ENCODE results near the gene IDUA.

Gene IDUA

GRCh38 chr4:950136-951020, 36.5 kb upstream of the IDUA start:
- Histone ChIP-seq H3K27me3 (ENCODE audit: insufficient read depth, low read length) (peaks cover 2% of the 10 kb centered on the region; the same call in 1 of the 2 replicates), H3K9ac (ENCODE audit: low read depth, low read length) (no peak overlapping the region), H3K27ac (ENCODE audit: low read depth, low read length) (no peak overlapping the region), H3K36me3 (ENCODE audit: insufficient read depth, low read length) (no peaks in the 10 kb centered on the region), H3K9me3 (ENCODE audit: insufficient read depth, low read depth, low read length) (no peaks in the 10 kb centered on the region), H3K4me1 (ENCODE audit: insufficient read depth, low read length) (peaks cover 7% of the 10 kb centered on the region; the same call in 1 of the 2 replicates), H3K4me3 (ENCODE audit: low read length) (no peak overlapping the region)
- 94% methylated on average over 30 of the region's 30 CpGs for WGBS

- 74% methylated on average over 7 of the region's 7 CpGs for WGBS
Observed at GRCh38 chr4:951186-951585, 35.7 kb upstream of the IDUA start.

GRCh38 chr4:951594-952468, 35.0 kb upstream of the IDUA start:
- no peak overlapping the region for H3K4me3 ChIP-seq (ENCODE audit: low read length)
- WGBS, result 91% methylated on average over 23 of the region's 23 CpGs
- no peaks in the 10 kb centered on the region for H3K4me1 ChIP-seq (ENCODE audit: insufficient read depth, low read length)
- H3K9me3 ChIP-seq (ENCODE audit: insufficient read depth, low read depth, low read length), result no peaks in the 10 kb centered on the region
- no peaks in the 10 kb centered on the region for H3K27me3 ChIP-seq (ENCODE audit: insufficient read depth, low read length)
- no peaks in the 10 kb centered on the region for H3K36me3 ChIP-seq (ENCODE audit: insufficient read depth, low read length)
- no peak overlapping the region for H3K9ac ChIP-seq (ENCODE audit: low read depth, low read length)
- no peak overlapping the region for H3K27ac ChIP-seq (ENCODE audit: low read depth, low read length)

More at GRCh38 chr4:951186-951585, 35.7 kb upstream of the IDUA start:
- H3K9ac ChIP-seq (ENCODE audit: low read depth, low read length), result no peak overlapping the region; the same call in 1 of the 2 replicates
- H3K4me1 ChIP-seq (ENCODE audit: insufficient read depth, low read length), result no peaks in the 10 kb centered on the region
- H3K36me3 ChIP-seq (ENCODE audit: insufficient read depth, low read length), result no peaks in the 10 kb centered on the region
- H3K4me3 ChIP-seq (ENCODE audit: low read length), result no peak overlapping the region
- H3K9me3 ChIP-seq (ENCODE audit: insufficient read depth, low read depth, low read length), result no peaks in the 10 kb centered on the region
- H3K27ac ChIP-seq (ENCODE audit: low read depth, low read length), result no peak overlapping the region
- no peaks in the 10 kb centered on the region for H3K27me3 ChIP-seq (ENCODE audit: insufficient read depth, low read length)

GRCh38 chr4:952881-953573, 33.8 kb upstream of the IDUA start:
- no peak overlapping the region for H3K27ac ChIP-seq (ENCODE audit: low read depth, low read length)
- no peaks in the 10 kb centered on the region for H3K9me3 ChIP-seq (ENCODE audit: insufficient read depth, low read depth, low read length)
- no peaks in the 10 kb centered on the region for H3K36me3 ChIP-seq (ENCODE audit: insufficient read depth, low read length)
- no peaks in the 10 kb centered on the region for H3K27me3 ChIP-seq (ENCODE audit: insufficient read depth, low read length)
- H3K4me1 ChIP-seq (ENCODE audit: insufficient read depth, low read length), result no peaks in the 10 kb centered on the region
- H3K4me3 ChIP-seq (ENCODE audit: low read length), result no peak overlapping the region
- 96% methylated on average over 28 of the region's 28 CpGs for WGBS
- no peak overlapping the region for H3K9ac ChIP-seq (ENCODE audit: low read depth, low read length)

GRCh38 chr4:953574-953915, 33.3 kb upstream of the IDUA start:
- 94% methylated on average over 13 of the region's 13 CpGs for WGBS
- no peaks in the 10 kb centered on the region for H3K27me3 ChIP-seq (ENCODE audit: insufficient read depth, low read length)
- H3K4me3 ChIP-seq (ENCODE audit: low read length), result no peak overlapping the region
- no peak overlapping the region for H3K27ac ChIP-seq (ENCODE audit: low read depth, low read length)
- H3K9me3 ChIP-seq (ENCODE audit: insufficient read depth, low read depth, low read length), result no peaks in the 10 kb centered on the region
- H3K9ac ChIP-seq (ENCODE audit: low read depth, low read length), result no peak overlapping the region
- H3K4me1 ChIP-seq (ENCODE audit: insufficient read depth, low read length), result no peaks in the 10 kb centered on the region
- H3K36me3 ChIP-seq (ENCODE audit: insufficient read depth, low read length), result no peaks in the 10 kb centered on the region

- no peak overlapping the region for H3K9ac ChIP-seq (ENCODE audit: low read depth, low read length)
- H3K4me3 ChIP-seq (ENCODE audit: low read length), result no peak overlapping the region
- 93% methylated on average over 17 of the region's 17 CpGs for WGBS
- no peaks in the 10 kb centered on the region for H3K4me1 ChIP-seq (ENCODE audit: insufficient read depth, low read length)
- H3K36me3 ChIP-seq (ENCODE audit: insufficient read depth, low read length), result no peaks in the 10 kb centered on the region
- no peaks in the 10 kb centered on the region for H3K27me3 ChIP-seq (ENCODE audit: insufficient read depth, low read length)
- H3K9me3 ChIP-seq (ENCODE audit: insufficient read depth, low read depth, low read length), result no peaks in the 10 kb centered on the region
- H3K27ac ChIP-seq (ENCODE audit: low read depth, low read length), result no peak overlapping the region
Observed at GRCh38 chr4:954211-955020, 32.4 kb upstream of the IDUA start.

GRCh38 chr4:955161-955921, 31.5 kb upstream of the IDUA start:
- Histone ChIP-seq H3K27me3 (ENCODE audit: insufficient read depth, low read length) (no peaks in the 10 kb centered on the region), H3K4me3 (ENCODE audit: low read length) (no peak overlapping the region), H3K36me3 (ENCODE audit: insufficient read depth, low read length) (no peaks in the 10 kb centered on the region), H3K27ac (ENCODE audit: low read depth, low read length) (no peak overlapping the region), H3K9ac (ENCODE audit: low read depth, low read length) (no peak overlapping the region), H3K9me3 (ENCODE audit: insufficient read depth, low read depth, low read length) (no peaks in the 10 kb centered on the region), H3K4me1 (ENCODE audit: insufficient read depth, low read length) (no peaks in the 10 kb centered on the region)
- 93% methylated on average over 33 of the region's 33 CpGs for WGBS

- no peak overlapping the region for H3K4me3 ChIP-seq (ENCODE audit: low read length)
- no peaks in the 10 kb centered on the region for H3K27me3 ChIP-seq (ENCODE audit: insufficient read depth, low read length)
- no peak overlapping the region for H3K9ac ChIP-seq (ENCODE audit: low read depth, low read length)
- H3K9me3 ChIP-seq (ENCODE audit: insufficient read depth, low read depth, low read length), result no peaks in the 10 kb centered on the region
- no peaks in the 10 kb centered on the region for H3K36me3 ChIP-seq (ENCODE audit: insufficient read depth, low read length)
- WGBS, result 85% methylated on average over 12 of the region's 12 CpGs
- H3K4me1 ChIP-seq (ENCODE audit: insufficient read depth, low read length), result no peaks in the 10 kb centered on the region
- no peak overlapping the region for H3K27ac ChIP-seq (ENCODE audit: low read depth, low read length)
Observed at GRCh38 chr4:955931-956381, 30.9 kb upstream of the IDUA start.

- Histone ChIP-seq H3K9ac (ENCODE audit: low read depth, low read length) (no peak overlapping the region), H3K4me1 (ENCODE audit: insufficient read depth, low read length) (no peaks in the 10 kb centered on the region), H3K9me3 (ENCODE audit: insufficient read depth, low read depth, low read length) (no peaks in the 10 kb centered on the region), H3K27me3 (ENCODE audit: insufficient read depth, low read length) (no peaks in the 10 kb centered on the region), H3K4me3 (ENCODE audit: low read length) (no peak overlapping the region), H3K36me3 (ENCODE audit: insufficient read depth, low read length) (no peaks in the 10 kb centered on the region), H3K27ac (ENCODE audit: low read depth, low read length) (no peak overlapping the region)
- WGBS, result 90% methylated on average over 14 of the region's 14 CpGs
Observed at GRCh38 chr4:956531-957230, 30.2 kb upstream of the IDUA start.
